GM12878 (cell line): Measurements from ENCODE around the gene TICRR. TPM values are rescaled to one million over a fixed set of nuclear protein-coding genes. Genes with fewer than 3 reads are reported as not detected.

Source experiments
- ATAC-seq: fragments of 200-7000 bp; cut with Tn5 transposase; 3 replicates; pipeline ENCODE4 v1.9.1; 2020; ENCODE audit warnings: mild to moderate bottlenecking, moderate library complexity
- BruUV-seq: library from RNA; stranded (reverse); fragments of 400-500 nt; replicated peaks from 2 replicates; lab custom pipeline; 2021; lab: Mats Ljungman, UMichigan
- CTCF ChIA-PET: fragments of 300-600 bp; sonication (Branson Sonifier 250); formaldehyde crosslinking; extraction: SDS; loops from one replicate; lab custom pipeline; 2021; ENCODE audit warnings: inconsistent platforms; lab: Yijun Ruan, JAX
- POLR2A ChIA-PET: fragments of 350-600 bp; formaldehyde crosslinking; extraction: SDS; loops from one replicate; lab custom pipeline; 2021; ENCODE audit warnings: inconsistent platforms; lab: Charles Lee
- RAD21 ChIA-PET: fragments of 300-600 bp; sonication (Branson Sonifier 250); formaldehyde crosslinking; loops from one replicate; lab custom pipeline; 2023; ENCODE audit warnings: antibody characterized with exemption; ENCODE audit not compliant: unreplicated experiment; lab: Charles Lee
- SMC1A ChIA-PET: fragments of 300-600 bp; sonication (Branson Sonifier 250); formaldehyde crosslinking; loops from one replicate; lab custom pipeline; 2023; ENCODE audit not compliant: unreplicated experiment, uncharacterized antibody; lab: Charles Lee
- DNase-seq: peaks from one replicate; pipeline ENCODE4 v3.0.0-alpha.2; 2011; ENCODE audit warnings: low read depth, low spot score
- FAIRE-seq: peaks from 3 replicates; lab custom pipeline; 2011; peaks lifted over from hg19 to GRCh38; lab: Jason Lieb, UNC
- H2AFZ ChIP-seq: 2 replicates; pipeline ENCODE4 v1.6.0; 2011; ENCODE audit warnings: low read depth, low read length, control low read depth; ENCODE audit not compliant: control insufficient read depth
- H3K27ac ChIP-seq: 2 replicates; pipeline ENCODE4 v1.5.1; 2011; ENCODE audit warnings: control low read depth; ENCODE audit not compliant: control insufficient read depth, insufficient read depth
- H3K27me3 ChIP-seq, 2 experiments: replicated peaks in 1 of 2; 2 replicates each; pipeline versions ENCODE4 v1.6.0 to v1.6.1; 2011; ENCODE audit warnings: low read length in 1 of 2; ENCODE audit not compliant: control insufficient read depth in 2 of 2, insufficient read depth in 2 of 2
- H3K36me3 ChIP-seq, 2 experiments: 2 replicates each; pipeline ENCODE4 v1.5.1; 2011; ENCODE audit warnings: low read length in 1 of 2; ENCODE audit not compliant: control insufficient read depth in 2 of 2, insufficient read depth in 2 of 2
- H3K4me1 ChIP-seq: 2 replicates; pipeline ENCODE4 v1.6.1; 2011; ENCODE audit warnings: mild to moderate bottlenecking, low read length, moderate library complexity, mixed read lengths; ENCODE audit not compliant: control insufficient read depth, insufficient read depth
- H3K4me2 ChIP-seq: 2 replicates; pipeline ENCODE4 v1.6.0; 2011; ENCODE audit warnings: control low read depth; ENCODE audit not compliant: control insufficient read depth, insufficient read depth
- H3K4me3 ChIP-seq: fragments of 200-600 bp; sonication (generic); 2 replicates; pipeline ENCODE4 v1.5.1; 2016
- H3K79me2 ChIP-seq: 2 replicates; pipeline ENCODE4 v1.6.0; 2011; ENCODE audit warnings: low read length; ENCODE audit not compliant: control insufficient read depth, insufficient read depth
- H3K9ac ChIP-seq: 2 replicates; pipeline ENCODE4 v1.8.0; 2011; ENCODE audit warnings: low read length, control low read depth, mixed read lengths; ENCODE audit not compliant: control insufficient read depth, insufficient read depth
- H3K9me3 ChIP-seq: replicated peaks from 3 replicates; pipeline ENCODE4 v1.5.1; 2011; ENCODE audit warnings: mild to moderate bottlenecking, low read length; ENCODE audit not compliant: control insufficient read depth, insufficient read depth
- H4K20me1 ChIP-seq: 2 replicates; pipeline ENCODE4 v1.6.0; 2011; ENCODE audit not compliant: control insufficient read depth, insufficient read depth
- CHD4 ChIP-seq: fragments of 200-600 bp; sonication (generic); IDR thresholded peaks from 2 replicates; pipeline ENCODE4 v1.6.1; 2016; ENCODE audit warnings: mild to moderate bottlenecking
- CREM ChIP-seq: IDR thresholded peaks from 2 replicates; pipeline ENCODE4 v1.6.1; 2014; ENCODE audit warnings: antibody characterized with exemption, low read depth
- KLF5 ChIP-seq: fragments of 450-650 bp; IDR thresholded peaks from 2 replicates; pipeline ENCODE4 v1.6.1; 2014; ENCODE audit warnings: mild to moderate bottlenecking; ENCODE audit not compliant: partially characterized antibody
- MXI1 ChIP-seq: fragments of 150-350 bp; IDR thresholded peaks from 2 replicates; pipeline ENCODE4 v1.6.1; 2011; ENCODE audit warnings: low read depth, mild to moderate bottlenecking, inconsistent platforms, low read length, improper control_type of control experiment
- MYB ChIP-seq: fragments of 150-350 bp; IDR thresholded peaks from 2 replicates; pipeline ENCODE4 v1.6.1; 2014; ENCODE audit warnings: mild to moderate bottlenecking, low read depth, low read length, borderline replicate concordance
- NR2F1 ChIP-seq: fragments of 450-650 bp; conservative IDR thresholded peaks from 2 replicates; pipeline ENCODE4 v1.6.1; 2017; ENCODE audit warnings: mild to moderate bottlenecking
- RB1 ChIP-seq: fragments of 450-650 bp; formaldehyde crosslinking; IDR thresholded peaks from 2 replicates; pipeline ENCODE4 v1.6.1; 2017; ENCODE audit warnings: mild to moderate bottlenecking, borderline replicate concordance
- RFX5 ChIP-seq: IDR thresholded peaks from 2 replicates; pipeline ENCODE4 v1.6.1; 2011; ENCODE audit warnings: low read depth, low read length, improper control_type of control experiment
- TCF3 ChIP-seq: IDR thresholded peaks from 2 replicates; pipeline ENCODE4 v1.6.1; 2012; ENCODE audit warnings: low read depth, mild to moderate bottlenecking, low read length, borderline replicate concordance; ENCODE audit not compliant: insufficient read depth
- WGBS: methylation state at CpG from one replicate; pipeline ENCODE4 v1.1.6; 2016; ENCODE audit warnings: low lambda C conversion rate; ENCODE audit not compliant: insufficient replicate concordance, insufficient coverage; ENCODE audit errors: missing lambda C conversion rate; 5-methylcytosine and 5-hydroxymethylcytosine counted together
- in situ Hi-C: fragments of 300-500 bp; cut with MboI; formaldehyde crosslinking; loops from 9 replicates; pipeline ENCODE4 v1.14.3; 2018; ENCODE audit warnings: mixed read lengths
- intact Hi-C: fragments of 100-400 bp; cut with micrococcal nuclease; formaldehyde crosslinking; loops from one replicate; pipeline ENCODE4 v1.14.2; 2022; ENCODE audit not compliant: unreplicated experiment
- polyA plus RNA-seq, 11 experiments: library from polyadenylated mRNA; depleted of rRNA in 4 of 11; unstranded in 6 of 11; stranded (reverse) in 5 of 11; fragments of >200 nt; fragmentation: Nextera tagmentation in 4 of 11; fragmentation: Illumina TruSeq in 1 of 11; extraction: Ambion mirVana in 4 of 11; extraction: Trizol in 1 of 11; gene quantifications; 1 replicate in 1 of 11; 2 replicates in 10 of 11; pipeline versions ENCODE4 v1.2.1 to v1.2.3, GENCODE V29; 2011 to 2016; ENCODE audit warnings: inconsistent platforms in 2 of 11, missing spikeins in 2 of 11, low read depth in 1 of 11
- total RNA-seq, 4 experiments: library from RNA; depleted of rRNA in 3 of 4; stranded (reverse); fragments of >200 nt in 3 of 4; fragmentation: Illumina TruSeq in 1 of 4; extraction: Trizol in 1 of 4; gene quantifications; 2 replicates each; pipeline versions ENCODE4 v1.2.1 to v1.2.3, GENCODE V29; 2013 to 2021
- TF ChIP-seq, protein P1 (sequence below): fragments of 450-650 bp; formaldehyde crosslinking; IDR thresholded peaks from 2 replicates; pipeline ENCODE4 v1.5.0; 2022; ENCODE audit warnings: mild to moderate bottlenecking, missing genetic modification characterization
- TF ChIP-seq, protein P2 (sequence below): fragments of 450-650 bp; IDR thresholded peaks from 2 replicates; pipeline ENCODE4 v1.6.1; 2017; ENCODE audit warnings: mild to moderate bottlenecking, low read depth, inconsistent platforms; ENCODE audit not compliant: poor library complexity, severe bottlenecking

The TICRR gene
- total and polyA plus RNA-seq, 10 of the 15 experiments (the other 5 are each of a cell fraction or from before 2014, with no cell fraction given): 0.58 to 21.5 (median 11.5) TPM

DNA sequence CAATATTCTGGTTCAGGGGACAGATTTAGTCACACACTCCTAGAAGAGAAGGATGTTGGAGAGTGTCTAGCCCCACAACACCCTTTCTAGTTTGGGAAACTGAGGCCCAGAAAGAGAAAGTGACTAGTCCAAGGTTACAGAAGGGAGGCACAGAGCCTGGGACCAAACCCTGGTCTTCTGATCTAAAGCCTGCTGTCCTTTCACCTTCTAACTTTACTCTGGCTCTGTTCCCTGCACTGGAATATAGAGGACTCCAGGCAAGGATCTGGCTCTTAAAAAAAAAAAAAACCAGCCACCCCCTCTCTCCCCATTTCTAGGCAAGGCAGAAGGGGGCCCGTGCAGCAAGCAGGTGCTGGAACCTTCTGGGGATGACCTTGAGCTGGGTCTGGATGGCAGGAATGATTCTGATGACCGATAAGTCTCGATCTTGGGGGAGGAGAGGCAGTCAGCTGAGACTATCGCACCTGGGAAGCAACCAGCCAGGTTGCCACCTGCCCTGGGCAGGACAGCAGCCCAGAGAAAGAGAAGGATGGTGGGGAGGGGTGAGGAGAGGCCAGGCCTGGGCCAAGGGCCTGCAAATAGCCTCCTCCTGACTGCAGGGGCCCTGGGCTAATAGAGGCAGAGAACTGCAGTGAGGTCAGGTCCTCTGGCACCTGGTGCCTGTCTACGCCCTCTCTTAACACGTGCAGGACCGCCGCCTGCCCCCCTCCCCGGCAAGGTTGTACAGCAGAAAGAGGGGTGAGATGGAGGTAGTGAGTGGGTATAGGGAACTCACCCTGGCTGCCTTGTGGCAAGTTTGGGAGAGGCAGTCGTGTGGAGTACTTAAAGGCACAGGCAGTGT lies 48.4 kb upstream of the TICRR start:
- no peaks in the 10 kb centered on the region for H3K9me3 ChIP-seq
- intact Hi-C loops: no loop called here
- H3K27me3 ChIP-seq: no peaks in the 10 kb centered on the region
- H3K9ac ChIP-seq: no peak overlapping the region
- no peaks in the 10 kb centered on the region; the same call in none of the 2 replicates for H3K4me1 ChIP-seq
- no peak overlapping the region for H3K4me2 ChIP-seq
- ATAC-seq (no peak), DNase-seq (no peak), FAIRE-seq (no peak)
- H3K4me3 ChIP-seq: no peak overlapping the region
- no peaks in the 10 kb centered on the region for H4K20me1 ChIP-seq
- ChIA-PET POLR2A (no interaction called here), RAD21 (no interaction called here), SMC1A (interaction anchor here (1.4 kb wide), 1 partner anchor 27 kb away, joined by 3 read pairs; no protein-coding TSS in a partner anchor), CTCF (no interaction called here)
- no peak overlapping the region for H2AFZ ChIP-seq
- no peaks in the 10 kb centered on the region for H3K36me3 ChIP-seq
- WGBS: 44% methylated on average over 10 of the region's 10 CpGs
- no TSS peak for BruUV-seq
- H3K27ac ChIP-seq: no peak overlapping the region
- in situ Hi-C loops: no loop called here
- no peaks in the 10 kb centered on the region for H3K79me2 ChIP-seq
- TF ChIP-seq KLF5: no peak
- TF ChIP-seq MYB: no peak
- no peak for TF ChIP-seq MXI1

DNA sequence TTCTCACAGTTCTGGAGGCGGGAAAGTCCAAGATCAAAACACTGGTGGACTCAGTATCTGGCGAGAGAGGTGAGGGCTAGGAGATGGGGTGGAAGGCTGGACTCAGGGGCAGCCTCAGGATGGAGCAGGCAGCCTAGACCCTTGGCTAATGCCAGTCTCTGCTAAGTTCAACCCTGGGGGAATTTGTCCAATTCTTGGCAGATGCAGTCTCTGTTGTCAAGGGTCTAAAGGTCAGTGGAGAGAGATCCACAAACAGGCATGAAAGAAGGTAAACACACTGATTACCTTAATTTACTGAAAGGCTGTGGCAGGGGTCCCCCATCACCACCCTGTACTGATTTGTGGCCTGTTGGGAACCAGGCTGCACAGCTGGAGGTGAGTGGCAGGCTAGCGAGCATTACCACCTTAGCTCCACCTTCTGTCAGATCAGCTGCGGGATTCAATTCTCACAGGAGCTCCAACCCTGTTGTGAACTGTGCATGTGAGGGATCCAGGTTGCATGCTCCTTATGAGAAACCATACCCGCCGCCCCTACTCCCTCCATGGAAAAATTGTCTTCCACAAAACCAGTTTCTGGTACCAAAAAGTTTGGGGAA lies 46.4 kb upstream of the TICRR start:
- SMC1A ChIA-PET: no interaction called here
- POLR2A ChIA-PET: no interaction called here
- CTCF ChIA-PET: interaction anchor here (0.6 kb wide), 1 partner anchor 86 kb away, joined by 3 read pairs; no protein-coding TSS in a partner anchor
- Histone ChIP-seq H3K27ac (no peak overlapping the region), H3K36me3 (no peaks in the 10 kb centered on the region), H3K4me3 (no peak overlapping the region), H3K4me2 (no peak overlapping the region), H3K4me1 (no peaks in the 10 kb centered on the region), H3K9me3 (no peaks in the 10 kb centered on the region), H2AFZ (no peak overlapping the region), H4K20me1 (no peaks in the 10 kb centered on the region), H3K9ac (no peak overlapping the region), H3K79me2 (no peaks in the 10 kb centered on the region), H3K27me3 (no peaks in the 10 kb centered on the region)
- BruUV-seq: no TSS peak
- 53% methylated on average over 6 of the region's 6 CpGs for WGBS
- FAIRE-seq: no peak
- in situ Hi-C loops: no loop called here
- intact Hi-C loops: no loop called here
- no peak for DNase-seq
- RAD21 ChIA-PET: no interaction called here
- ATAC-seq: no peak
- TF ChIP-seq, protein P1, sequence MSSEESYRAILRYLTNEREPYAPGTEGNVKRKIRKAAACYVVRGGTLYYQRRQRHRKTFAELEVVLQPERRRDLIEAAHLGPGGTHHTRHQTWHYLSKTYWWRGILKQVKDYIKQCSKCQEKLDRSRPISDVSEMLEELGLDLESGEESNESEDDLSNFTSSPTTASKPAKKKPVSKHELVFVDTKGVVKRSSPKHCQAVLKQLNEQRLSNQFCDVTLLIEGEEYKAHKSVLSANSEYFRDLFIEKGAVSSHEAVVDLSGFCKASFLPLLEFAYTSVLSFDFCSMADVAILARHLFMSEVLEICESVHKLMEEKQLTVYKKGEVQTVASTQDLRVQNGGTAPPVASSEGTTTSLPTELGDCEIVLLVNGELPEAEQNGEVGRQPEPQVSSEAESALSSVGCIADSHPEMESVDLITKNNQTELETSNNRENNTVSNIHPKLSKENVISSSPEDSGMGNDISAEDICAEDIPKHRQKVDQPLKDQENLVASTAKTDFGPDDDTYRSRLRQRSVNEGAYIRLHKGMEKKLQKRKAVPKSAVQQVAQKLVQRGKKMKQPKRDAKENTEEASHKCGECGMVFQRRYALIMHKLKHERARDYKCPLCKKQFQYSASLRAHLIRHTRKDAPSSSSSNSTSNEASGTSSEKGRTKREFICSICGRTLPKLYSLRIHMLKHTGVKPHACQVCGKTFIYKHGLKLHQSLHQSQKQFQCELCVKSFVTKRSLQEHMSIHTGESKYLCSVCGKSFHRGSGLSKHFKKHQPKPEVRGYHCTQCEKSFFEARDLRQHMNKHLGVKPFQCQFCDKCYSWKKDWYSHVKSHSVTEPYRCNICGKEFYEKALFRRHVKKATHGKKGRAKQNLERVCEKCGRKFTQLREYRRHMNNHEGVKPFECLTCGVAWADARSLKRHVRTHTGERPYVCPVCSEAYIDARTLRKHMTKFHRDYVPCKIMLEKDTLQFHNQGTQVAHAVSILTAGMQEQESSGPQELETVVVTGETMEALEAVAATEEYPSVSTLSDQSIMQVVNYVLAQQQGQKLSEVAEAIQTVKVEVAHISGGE: no peak
- TF ChIP-seq RFX5 (no peak), RB1 (no peak), NR2F1 (no peak), CHD4 (no peak), CREM (no peak), TCF3 (no peak)
- TF ChIP-seq, protein P2, sequence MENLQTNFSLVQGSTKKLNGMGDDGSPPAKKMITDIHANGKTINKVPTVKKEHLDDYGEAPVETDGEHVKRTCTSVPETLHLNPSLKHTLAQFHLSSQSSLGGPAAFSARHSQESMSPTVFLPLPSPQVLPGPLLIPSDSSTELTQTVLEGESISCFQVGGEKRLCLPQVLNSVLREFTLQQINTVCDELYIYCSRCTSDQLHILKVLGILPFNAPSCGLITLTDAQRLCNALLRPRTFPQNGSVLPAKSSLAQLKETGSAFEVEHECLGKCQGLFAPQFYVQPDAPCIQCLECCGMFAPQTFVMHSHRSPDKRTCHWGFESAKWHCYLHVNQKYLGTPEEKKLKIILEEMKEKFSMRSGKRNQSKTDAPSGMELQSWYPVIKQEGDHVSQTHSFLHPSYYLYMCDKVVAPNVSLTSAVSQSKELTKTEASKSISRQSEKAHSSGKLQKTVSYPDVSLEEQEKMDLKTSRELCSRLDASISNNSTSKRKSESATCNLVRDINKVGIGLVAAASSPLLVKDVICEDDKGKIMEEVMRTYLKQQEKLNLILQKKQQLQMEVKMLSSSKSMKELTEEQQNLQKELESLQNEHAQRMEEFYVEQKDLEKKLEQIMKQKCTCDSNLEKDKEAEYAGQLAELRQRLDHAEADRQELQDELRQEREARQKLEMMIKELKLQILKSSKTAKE: no peak
